Body of pancreas (tissue), 4 donors: ENCODE results near the gene NEURL4.

Experiments
- POLR2A ChIP-seq, 3 donors: fragments of 450-650 bp; IDR thresholded peaks; one replicate each; pipeline ENCODE4 v1.6.1; 2016; ENCODE audit warnings: antibody characterized with exemption in 3 of 3, mild to moderate bottlenecking in 2 of 3
- TF ChIP-seq, protein P1 (sequence below), 7 experiments: fragments of 450-650 bp in 4 of 7; fragments of 200-600 bp in 3 of 7; sonication (generic) in 3 of 7; IDR thresholded peaks; one replicate each; pipeline ENCODE4 v1.5.1; 2016 to 2019; ENCODE audit warnings: antibody characterized with exemption in 7 of 7

DNA sequence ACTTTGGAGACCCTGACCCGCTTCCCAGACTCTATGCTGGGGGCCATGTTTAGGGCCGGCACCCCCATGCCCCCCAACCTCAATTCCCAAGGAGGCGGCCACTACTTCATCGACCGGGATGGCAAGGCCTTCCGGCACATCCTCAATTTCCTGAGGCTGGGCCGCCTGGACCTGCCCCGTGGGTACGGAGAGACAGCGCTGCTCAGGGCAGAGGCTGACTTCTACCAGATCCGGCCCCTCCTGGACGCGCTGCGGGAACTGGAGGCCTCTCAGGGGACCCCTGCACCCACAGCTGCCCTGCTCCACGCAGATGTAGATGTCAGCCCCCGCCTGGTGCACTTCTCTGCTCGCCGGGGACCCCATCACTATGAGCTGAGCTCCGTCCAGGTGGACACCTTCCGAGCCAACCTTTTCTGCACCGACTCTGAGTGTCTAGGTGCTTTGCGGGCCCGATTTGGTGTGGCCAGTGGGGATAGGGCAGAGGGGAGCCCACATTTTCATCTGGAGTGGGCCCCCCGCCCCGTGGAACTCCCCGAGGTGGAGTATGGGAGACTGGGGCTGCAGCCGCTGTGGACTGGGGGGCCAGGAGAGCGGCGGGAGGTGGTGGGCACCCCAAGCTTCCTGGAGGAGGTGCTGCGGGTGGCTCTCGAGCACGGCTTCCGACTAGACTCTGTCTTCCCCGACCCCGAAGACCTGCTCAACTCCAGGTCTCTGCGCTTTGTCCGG, 23.9 kb upstream of the NEURL4 start:
- TF ChIP-seq POLR2A (IDR thresholded peaks at IDR 0.05): no peak
- TF ChIP-seq, protein P1, sequence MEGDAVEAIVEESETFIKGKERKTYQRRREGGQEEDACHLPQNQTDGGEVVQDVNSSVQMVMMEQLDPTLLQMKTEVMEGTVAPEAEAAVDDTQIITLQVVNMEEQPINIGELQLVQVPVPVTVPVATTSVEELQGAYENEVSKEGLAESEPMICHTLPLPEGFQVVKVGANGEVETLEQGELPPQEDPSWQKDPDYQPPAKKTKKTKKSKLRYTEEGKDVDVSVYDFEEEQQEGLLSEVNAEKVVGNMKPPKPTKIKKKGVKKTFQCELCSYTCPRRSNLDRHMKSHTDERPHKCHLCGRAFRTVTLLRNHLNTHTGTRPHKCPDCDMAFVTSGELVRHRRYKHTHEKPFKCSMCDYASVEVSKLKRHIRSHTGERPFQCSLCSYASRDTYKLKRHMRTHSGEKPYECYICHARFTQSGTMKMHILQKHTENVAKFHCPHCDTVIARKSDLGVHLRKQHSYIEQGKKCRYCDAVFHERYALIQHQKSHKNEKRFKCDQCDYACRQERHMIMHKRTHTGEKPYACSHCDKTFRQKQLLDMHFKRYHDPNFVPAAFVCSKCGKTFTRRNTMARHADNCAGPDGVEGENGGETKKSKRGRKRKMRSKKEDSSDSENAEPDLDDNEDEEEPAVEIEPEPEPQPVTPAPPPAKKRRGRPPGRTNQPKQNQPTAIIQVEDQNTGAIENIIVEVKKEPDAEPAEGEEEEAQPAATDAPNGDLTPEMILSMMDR (IDR thresholded peaks at IDR 0.05): no peak
